H1 (cell line): Measurements from ENCODE around the gene SMIM15. TPM values are rescaled to one million over a fixed set of nuclear protein-coding genes. Genes with fewer than 3 reads are reported as not detected.

Experiments
- ASH2L ChIP-seq: fragments of 200-600, 300-600 bp; sonication (generic); IDR thresholded peaks from one replicate; pipeline ENCODE4 v1.7.1; 2017; ENCODE audit warnings: low read length
- JUND ChIP-seq: IDR thresholded peaks from 2 replicates; pipeline ENCODE4 v1.6.1; 2011; ENCODE audit warnings: mild to moderate bottlenecking, improper control_type of control experiment, low read length
- PHF8 ChIP-seq: fragments of 200-600 bp; sonication (generic); conservative IDR thresholded peaks from 2 replicates; pipeline ENCODE4 v1.7.1; 2012; ENCODE audit warnings: low read depth, mild to moderate bottlenecking, inconsistent platforms, low read length, moderate library complexity
- RAD21 ChIP-seq, 2 experiments: IDR thresholded peaks in 1 of 2; conservative IDR thresholded peaks in 1 of 2; 2 replicates each; pipeline ENCODE4 v1.6.1; 2011; ENCODE audit warnings: low read depth in 2 of 2, low read length in 2 of 2, improper control_type of control experiment in 1 of 2, inconsistent platforms in 1 of 2, mild to moderate bottlenecking in 1 of 2, moderate library complexity in 1 of 2
- RBBP5 ChIP-seq: IDR thresholded peaks from 2 replicates; pipeline ENCODE4 v1.7.1; 2012; ENCODE audit warnings: low read depth, mild to moderate bottlenecking, inconsistent platforms, low read length, moderate library complexity, borderline replicate concordance
- RNF2 ChIP-seq: fragments of 200-900, 300-1000 bp; sonication (generic); IDR thresholded peaks from 2 replicates; pipeline ENCODE4 v1.7.1; 2016; ENCODE audit warnings: borderline replicate concordance, low read depth, mild to moderate bottlenecking, antibody characterized with exemption, low read length; ENCODE audit not compliant: poor library complexity, severe bottlenecking; ENCODE audit errors: missing control alignments
- polyA plus RNA-seq, 7 experiments: library from polyadenylated mRNA; depleted of rRNA in 3 of 7; stranded (reverse) in 5 of 7; unstranded in 2 of 7; fragments of >200 nt in 5 of 7; fragments of 200-250 nt in 2 of 7; gene quantifications; 1 replicate in 5 of 7; 2 replicates in 1 of 7; 4 replicates in 1 of 7; pipeline versions ENCODE4 v1.2.1 to v1.2.3, GENCODE V29; 2011 to 2013; ENCODE audit warnings: missing spikeins in 2 of 7, mixed read lengths in 2 of 7
- total RNA-seq: library from RNA; stranded (reverse); fragmentation: NEBNext Ultra II Directional; extraction: Animal tissue kit (Norgen Biotek cat#: 25700); gene quantifications from 2 replicates; pipeline ENCODE4 v1.2.1, GENCODE V29; 2021

Gene SMIM15
- total and polyA plus RNA-seq, 2 of the 8 experiments (the other 6 are each of a cell fraction or from before 2014, with no cell fraction given) = 17.6 to 53.1 TPM

DNA sequence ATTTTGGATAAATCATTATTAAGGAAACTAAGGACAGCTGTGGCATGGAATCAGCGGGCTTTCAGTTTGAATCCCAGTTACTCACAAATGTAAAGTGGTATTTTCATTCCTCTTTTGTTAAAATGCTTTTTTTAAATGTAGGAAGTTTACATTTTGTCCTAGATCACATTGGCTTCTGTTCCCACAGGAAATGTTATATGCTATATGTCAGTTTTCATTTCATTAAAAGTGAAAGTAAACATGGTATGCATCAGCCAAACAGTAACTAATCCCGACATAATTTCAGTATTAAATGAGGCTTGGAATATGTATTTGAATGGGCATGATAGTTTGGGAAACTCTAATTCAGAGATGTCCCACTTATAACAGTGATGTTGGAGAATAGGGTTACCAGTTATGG is 18.6 kb upstream of the SMIM15 start (continued):
- TF ChIP-seq JUND = no peak
- TF ChIP-seq RNF2 = no peak
- TF ChIP-seq RAD21 (IDR thresholded peaks at IDR 0.05 in 1 of 2, conservative IDR thresholded peaks at IDR 0.05 in 1 of 2; ENCODE audit: low read depth in 2 of 2, low read length in 2 of 2) = no peak
- no peak for TF ChIP-seq PHF8
- no peak for TF ChIP-seq ASH2L
- no peak for TF ChIP-seq RBBP5
